Ecto neural progenitor cell (in vitro differentiated cells): ENCODE data around the gene NPHP4.
"Not testable (repeated sequence)": the region's sequence is repeated elsewhere in the genome, so short reads cannot be mapped to it uniquely, and the experiment has no call there.

Source experiments
- DNase-seq: peaks from one replicate; pipeline ENCODE4 v3.0.0-alpha.2; 2018; ENCODE audit warnings: low spot score

Gene NPHP4

DNA sequence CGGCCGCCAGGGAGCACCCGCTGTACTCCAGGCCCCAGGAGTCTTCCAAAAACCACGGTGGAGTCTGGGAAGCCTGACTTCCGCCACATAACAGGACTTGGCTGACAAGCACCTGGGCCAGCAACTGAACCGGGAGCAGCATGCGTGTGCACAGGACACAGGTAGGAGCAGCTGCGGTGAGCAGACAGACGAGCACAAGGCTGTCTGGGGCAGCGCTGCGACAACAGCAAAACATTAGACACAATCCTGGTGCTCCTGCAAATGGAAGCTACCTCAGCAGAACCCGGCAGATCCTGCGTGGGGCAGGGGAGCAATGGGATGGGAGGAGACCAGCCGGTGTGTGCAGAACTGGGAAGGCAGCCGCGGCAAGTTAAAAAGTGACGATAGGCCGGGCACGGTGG, 80.4 kb downstream of the NPHP4 start:
- no peak for DNase-seq

DNA sequence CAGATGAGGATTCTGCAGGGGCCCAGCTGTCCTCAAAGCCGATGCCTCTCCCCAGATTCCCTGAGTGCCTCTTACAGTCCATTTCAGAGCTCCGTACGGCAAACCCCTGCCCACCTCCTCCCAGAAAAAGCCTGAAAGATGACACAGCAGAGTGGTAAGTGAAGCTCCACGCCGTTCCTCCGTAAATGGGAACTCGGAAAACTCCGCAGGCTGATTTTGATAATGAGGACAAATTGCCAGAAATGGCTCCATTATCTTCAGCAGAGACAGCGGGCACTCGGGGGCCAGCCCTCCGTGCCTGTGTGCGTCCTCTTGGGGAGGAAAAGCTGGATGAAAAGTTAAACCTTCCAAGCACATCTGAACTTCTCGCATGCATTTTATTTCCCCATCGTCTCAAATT, 81.1 kb downstream of the NPHP4 start:
- no peak for DNase-seq

DNA sequence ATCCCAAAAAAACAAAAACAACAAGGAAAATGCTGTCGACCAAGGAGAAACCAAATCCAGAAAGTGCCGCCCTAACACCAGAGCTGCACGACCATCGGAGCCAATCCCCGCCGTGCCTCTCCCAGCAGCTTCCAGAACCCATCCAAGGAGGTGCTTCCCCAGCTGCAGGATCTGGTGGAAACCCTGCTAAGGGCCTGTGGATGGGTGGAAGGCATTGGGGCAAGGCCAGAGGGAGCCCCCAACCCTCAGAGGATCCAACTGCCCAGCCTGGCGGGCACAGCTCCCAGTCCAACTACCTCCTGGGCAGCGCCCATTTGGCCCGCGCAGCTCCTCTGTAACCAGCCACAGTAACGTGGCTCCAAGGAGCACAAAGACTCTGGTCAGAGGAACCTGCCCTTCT, 81.6 kb downstream of the NPHP4 start:
- DNase-seq, result no peak

DNA sequence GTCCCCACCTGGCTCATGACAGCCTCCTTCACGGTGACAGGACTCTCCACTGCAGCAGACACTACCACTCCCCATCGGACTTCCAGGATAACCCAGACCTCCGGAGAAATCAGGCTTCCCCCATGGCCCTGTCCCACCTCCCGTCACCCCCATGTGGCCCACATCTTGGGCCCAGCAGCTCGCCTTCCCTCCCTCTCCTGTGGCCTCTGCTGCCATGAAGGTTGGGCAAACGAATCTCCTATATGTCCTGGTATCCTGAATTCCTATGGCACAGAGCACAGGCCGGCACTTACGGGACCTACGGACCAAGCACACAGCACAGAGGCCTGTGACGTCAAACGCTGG, 82.0 kb downstream of the NPHP4 start:
- DNase-seq, result peak; percentile 37

DNA sequence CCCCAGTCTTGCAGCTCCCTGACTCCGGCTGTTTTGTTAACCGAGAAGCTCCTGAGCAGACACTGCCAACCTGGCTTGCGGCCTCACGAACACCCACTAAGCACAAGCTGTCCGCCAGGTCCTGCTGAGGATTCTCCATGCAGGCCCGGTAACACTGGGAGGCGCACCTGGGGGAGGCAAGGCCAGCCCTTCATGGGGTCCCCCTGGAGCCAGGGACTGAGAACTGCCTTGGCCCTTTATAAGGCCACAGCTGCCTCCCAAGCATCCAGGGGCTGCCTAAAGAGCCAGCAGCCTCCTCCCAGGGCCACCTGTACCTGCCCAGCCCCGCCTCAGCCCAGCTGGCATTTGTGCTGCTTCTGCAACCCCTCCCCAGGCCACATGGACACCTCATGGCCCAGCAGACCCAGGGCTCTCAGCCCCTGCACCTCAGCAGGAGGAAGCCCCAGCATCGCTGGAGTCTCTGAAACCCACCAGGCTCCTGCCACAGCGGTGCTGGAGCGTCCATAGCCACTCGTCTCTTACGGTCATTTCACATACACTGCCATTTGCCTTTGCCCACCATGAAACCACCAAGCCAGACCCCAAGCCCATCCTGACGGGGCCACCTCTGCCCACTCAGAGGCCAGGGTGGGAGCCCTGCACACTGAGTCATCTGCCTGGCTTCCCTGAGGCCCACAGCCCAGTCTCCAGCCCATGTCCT, 82.5 kb downstream of the NPHP4 start:
- peak; percentile 35 for DNase-seq

DNA sequence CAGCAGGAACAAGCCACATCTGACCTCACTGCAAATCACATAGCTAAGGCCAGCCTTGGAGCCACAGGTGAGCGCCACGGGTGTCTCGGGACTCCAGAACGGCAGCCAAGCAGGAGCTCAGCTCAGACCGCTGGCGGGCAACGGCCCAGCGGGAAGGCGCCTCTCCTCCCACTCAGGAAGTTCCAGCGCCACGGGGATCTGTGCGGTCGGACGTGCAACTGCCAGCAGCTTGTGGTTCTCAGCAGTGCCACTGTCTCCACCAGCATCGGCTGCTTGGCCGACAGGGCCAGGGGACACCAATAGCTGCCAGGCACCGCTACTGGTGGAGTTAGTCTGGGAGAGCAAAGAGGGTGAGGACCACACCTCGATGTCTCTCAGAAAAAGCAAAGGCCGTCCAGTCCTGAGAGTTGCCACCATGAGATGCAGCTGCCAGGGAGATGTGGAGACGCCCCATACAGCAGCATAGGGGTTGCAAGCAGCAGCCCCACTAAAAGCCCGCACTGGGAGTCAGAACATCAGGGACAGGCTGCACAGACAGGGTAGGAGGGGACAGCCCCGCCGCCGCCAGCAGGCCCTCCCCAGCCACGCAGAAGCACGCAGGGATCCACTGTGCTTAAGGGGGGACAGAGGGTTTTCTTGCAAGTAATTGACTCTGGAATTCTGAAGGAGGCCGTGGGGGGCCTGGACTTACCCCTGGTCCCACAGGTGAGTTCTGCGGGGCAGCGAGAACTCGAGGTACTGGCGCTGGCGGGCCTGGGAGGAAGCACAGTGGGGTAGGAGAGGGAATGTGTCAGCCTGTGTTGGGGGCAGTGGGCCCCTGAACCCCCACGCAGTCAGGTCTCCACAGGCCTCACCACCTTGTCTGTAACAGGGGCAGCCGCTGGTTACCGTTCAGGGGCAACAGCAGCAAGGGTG, 83.5 kb downstream of the NPHP4 start:
- peak; percentile 39 for DNase-seq

DNA sequence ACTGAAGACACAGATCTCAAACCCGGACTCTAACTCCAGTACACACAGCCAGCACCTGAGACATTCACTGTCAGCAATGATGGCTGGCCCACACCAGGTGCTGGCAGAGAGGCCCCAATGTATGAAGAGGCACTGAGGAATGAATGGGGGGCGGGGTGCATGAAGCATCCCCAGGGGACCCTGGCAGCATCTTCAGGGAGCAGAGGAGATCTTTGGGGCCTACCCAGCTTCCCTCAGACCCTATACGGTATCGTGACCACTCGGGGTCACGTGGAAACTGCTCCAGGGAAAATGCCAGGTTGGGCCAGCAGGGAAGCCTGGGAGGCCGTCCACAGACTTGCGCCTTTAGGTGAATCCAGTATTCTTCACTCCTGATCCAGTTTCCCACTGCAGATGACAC, 84.3 kb downstream of the NPHP4 start:
- DNase-seq, result peak; percentile 22

DNA sequence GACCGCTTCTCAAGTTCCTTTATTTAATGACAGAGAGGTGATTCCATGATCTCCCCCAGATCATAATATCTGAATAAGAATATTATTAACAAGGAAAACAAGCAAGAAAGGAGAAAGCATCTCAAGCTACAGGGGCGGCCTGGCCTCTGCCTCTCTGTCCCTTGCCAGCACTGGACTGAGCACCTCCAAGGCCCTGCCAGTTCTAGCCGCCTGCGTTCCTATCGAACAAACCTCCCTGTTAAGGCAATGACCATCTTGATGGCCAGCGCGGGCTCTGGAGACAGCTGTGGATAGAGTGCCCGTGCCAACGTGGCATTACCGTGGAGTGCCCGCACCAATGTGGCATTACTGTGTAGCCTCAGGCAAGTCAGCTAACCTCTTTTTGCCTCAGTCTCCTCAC, 84.8 kb downstream of the NPHP4 start:
- peak; percentile 18 for DNase-seq

DNA sequence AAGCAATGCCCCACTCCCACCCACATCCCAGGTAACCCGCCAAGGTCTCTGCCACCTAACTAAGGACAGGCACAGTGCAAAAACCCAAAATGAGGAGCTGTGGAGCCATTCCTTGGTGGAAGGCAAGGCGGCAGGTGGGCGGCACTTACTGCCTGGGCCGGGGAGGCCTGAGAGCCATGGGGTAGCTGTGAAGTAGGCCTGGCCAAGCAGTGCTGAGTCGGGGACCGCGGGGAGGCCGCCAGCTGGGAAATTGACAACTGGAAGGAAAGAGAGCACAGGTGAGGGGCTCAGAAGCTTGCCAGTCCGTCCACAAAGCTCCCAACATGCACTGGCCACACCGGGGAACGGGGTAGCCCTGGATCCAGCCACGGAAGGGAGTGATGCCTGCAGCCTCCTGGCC, 85.3 kb downstream of the NPHP4 start:
- peak; percentile 27 for DNase-seq

DNA sequence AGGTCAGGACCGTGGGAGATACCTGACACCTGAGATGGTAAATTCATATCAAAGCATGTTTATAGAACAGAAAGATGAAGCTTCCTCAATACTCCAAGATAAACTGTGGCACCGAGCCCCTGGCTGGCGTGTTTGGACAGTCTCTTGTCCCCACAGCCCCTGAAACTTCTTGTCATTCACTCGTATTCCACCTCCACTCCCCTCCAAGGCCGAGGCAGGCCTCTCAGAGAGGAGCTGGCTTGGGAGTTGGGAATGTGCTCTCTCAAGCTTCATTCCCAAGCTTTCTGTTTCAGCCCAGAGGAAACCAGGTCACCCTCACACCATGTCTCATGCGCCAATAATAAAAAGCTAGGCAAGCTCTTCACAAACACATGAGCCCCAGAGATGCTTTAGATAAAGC, 86.1 kb downstream of the NPHP4 start:
- DNase-seq, result peak; percentile 14

DNA sequence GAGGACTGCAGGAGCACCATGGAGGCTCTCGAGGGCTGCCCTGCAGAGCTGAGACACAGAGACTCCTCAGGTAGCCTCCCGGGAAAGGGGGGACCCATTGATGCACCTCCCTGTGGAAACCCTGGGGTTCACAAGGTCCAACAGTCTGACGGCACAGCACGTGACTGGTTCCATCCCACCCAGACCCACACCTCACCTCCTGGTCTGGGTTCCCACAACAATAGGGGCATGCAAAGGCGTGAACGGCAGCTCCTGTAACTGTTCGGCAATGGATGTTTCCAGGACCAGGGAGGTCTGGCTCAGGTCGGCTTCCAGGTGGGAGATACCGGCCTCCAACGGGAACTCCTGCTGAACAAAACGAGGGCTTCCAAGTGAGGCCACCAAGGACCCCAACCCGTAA, 86.8 kb downstream of the NPHP4 start:
- peak; percentile 20 for DNase-seq

DNA sequence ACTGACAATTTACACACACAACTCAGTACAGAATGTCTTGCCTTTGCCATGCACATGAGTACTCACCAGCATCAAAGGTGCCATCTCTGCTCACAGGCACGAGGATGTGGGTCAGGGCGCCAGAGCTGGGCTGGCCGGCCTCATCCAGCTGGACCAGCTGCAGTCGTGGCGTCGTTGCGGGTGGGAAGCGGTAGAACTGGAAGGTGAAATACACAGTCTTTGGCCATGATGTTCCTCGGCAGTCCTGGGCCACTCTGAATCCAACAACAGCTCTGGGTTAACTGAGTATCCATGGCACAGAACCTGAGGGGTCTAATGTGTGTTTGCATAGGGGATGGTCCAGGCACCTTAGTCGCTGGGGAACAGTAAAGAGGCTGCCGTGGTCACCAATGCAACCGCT, 87.7 kb downstream of the NPHP4 start:
- DNase-seq, result no peak

DNA sequence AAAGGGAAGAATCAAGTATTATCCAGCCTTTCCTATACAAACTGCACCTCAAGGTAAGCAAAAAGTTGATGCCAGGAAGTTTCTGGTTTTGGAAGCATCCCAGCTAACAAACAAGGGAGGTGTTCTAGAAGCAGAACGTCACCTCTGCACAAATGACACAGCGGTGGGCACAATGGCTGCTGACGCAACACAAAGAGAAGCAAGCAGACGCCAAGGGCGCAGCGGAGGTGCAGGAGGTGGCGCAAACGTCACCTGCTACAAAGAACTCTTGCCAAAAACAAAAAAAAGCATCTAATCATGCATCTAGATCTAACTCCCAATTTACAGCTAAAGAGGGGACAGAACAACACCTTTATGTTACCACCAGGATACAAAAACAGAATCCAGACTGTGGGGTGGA, 88.5 kb downstream of the NPHP4 start:
- no peak for DNase-seq

DNA sequence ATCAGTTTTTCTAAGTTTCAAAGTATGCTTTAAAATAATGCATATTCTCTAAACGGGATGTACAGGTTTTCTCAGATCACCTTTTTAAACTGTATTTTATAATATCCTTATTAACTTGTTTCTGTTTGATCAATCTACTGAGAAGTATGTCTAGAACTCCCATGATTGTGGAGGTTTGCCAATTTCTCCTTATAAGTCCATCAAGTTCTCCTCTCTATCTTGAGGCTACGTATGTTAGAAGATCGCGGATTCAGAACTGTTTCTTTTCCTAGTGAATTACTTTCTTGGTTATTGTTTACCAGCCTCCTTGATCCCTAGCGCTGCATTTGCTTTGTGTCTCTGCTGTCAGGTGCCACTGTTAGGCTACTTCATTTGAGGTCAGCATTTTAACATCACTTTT, 89.2 kb downstream of the NPHP4 start:
- no peak for DNase-seq

DNA sequence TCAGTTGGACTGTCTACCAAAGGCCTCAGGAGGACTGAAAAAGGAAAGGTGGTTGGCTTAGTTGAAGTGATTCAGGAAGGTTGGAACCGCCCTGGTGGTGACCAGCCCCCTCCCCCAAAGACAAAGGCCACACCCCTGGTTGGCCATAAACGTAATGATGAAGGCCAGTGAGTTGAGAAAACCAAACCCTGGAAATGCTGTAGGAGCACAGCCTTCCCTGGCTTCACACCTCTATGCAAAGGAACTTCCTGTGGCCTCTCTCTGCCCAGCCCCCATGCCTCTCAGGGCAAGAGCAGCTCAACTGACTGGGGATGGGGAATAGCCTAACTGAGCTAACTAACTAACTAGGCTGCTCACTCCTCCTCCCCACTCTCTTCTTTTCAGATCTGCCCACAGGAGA, 90.4 kb downstream of the NPHP4 start:
- DNase-seq, result no peak

DNA sequence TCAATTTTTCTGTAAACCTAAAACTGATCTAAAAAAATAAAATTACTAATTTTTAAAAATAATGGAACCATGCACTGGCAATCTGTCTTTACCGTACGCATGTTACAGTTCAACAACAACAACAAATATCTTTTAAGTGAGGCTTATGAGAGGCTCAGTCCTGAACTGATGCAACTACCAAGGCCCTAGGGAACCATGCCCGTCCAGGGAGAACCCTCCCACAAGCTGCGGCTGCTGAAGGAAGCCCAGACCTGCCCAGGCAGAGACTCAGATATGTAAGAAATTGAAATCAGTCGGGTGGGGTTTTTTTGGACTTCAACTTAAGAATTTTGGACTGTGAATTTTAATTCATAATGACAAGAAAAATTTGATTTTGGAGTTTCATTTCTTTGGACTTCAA, 91.1 kb downstream of the NPHP4 start:
- DNase-seq, result no peak

DNA sequence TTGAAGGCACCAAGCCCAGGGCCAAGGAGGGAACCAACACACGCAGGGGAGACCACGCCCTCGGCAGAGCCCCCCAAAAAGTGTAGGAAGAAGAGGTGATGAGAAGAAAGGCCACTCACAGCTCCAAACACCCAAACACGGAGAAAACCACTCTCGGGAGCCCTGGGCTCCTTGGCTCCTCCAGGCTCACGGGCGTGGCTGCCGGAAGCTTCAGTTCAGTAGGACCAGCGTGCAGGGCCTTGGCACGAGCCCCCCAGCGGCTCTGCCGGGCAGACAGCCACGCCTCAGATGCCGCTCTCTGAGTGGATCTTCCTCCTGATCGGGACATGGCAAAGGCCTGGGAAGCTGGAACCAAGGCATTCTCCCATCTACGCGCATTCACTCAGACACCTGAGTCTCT, 94.0 kb downstream of the NPHP4 start:
- DNase-seq, result no peak

DNA sequence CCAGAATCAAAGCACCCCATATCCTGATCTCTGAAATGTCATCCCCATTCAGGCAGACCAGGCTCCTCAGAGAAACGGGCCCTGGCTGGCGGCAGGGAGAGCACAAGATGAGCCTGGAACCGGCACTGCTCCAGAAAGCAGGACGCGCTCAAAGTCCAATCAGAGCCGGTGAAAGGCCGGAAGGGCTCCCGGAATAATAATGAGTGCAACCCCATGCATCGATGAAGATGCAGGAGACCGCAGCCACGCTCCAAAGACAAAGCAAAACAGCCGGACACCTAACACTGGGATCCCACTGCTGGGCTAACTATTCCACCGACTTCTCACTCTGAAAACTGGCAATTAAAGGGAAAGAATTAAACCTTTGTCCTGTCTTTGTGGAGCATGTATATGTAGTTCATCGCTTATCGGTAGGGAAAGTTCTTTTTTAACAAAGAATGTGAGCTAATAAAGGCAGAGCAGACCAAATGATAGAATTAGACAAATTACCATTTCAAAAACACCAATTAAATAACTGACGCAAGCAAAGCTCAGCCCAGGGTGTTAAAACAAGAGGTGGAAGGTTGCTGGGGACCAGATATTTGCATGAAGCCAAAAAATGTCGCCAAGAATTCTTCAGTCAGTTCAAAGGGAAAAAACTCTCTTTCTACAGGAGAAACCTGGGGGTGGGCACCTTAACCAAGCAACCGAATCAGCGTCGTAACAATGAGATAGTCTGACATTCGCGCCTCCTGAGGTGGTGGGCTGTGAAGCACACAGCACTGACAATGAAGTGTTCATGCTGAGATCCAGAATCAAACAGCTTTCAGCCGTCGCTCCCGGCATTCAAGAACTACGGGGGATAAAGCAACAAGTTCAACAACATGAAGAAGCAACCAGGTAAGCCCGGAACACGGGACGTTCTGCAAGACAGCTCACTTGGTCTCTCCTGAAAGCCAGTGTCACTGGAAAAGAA, 95.2 kb downstream of the NPHP4 start:
- no peak for DNase-seq

DNA sequence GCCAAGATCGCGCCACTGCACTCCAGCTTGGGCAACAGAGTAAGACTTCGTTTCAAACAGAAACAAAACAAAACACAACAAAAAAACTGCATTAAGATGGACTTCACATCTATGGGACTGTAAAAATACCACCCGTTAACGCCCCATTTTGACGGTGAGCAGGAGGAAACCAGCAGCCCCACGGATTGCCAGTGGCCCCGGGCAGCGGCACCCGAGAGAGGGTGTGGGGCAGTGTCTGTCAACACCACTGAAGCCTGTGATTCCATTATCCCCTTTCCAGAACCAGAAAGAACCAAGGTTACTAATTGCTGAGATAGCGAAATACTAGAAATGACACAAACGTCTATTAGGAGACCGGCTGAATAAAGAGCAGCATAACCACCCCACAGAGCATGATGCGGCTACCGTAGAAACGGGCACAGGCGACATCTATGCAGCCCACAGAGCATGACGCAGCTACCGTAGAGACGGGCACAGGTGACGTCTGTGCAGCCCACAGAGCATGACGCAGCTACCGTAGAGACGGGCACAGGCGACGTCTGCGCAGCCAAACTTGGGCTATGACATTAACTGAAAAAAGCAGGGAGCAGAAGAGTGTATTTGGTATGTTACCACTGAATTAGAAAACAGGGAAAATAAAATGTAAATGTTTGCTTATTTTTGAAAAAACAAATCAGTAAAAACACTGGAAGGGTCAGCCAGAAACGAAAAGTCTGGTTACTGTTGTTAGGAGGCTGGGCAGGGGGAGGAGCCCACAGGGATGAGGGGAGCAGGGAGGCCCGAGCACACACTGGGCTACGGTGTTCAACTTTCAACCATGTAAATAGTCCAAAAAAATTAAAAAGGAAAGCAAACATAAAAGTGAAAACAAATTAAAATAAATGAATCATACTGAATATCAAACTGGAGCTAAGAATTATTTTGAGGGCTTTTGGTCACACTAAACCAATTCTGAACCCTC, 96.5 kb downstream of the NPHP4 start:
- DNase-seq, result no peak

DNA sequence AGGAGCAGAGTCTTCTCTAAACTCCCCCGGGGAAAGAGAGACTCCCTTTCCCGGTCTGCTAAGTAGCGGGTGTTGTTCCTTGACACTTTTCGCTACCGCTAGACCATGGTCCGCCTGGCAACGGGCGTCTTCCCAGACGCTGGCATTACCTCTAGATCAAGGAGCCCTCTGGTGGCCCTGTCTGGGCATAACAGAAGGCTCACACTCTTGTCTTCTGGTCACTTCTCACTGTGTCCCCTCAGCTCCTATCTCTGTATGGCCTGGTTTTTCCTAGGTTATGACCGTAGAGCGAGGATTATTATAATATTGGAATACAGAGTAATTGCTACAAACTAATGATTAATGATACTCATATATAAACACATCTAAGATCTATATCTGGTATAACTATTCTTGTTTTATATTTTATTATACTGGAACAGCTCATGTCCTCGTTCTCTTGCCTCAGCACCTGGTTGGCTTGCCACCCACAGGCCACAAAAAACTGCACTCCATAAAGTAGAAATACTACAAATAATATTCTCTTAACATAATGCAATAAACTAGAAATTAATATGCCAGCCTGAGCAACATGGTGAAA, 98.4 kb downstream of the NPHP4 start:
- DNase-seq, result not testable (repeated sequence)

DNA sequence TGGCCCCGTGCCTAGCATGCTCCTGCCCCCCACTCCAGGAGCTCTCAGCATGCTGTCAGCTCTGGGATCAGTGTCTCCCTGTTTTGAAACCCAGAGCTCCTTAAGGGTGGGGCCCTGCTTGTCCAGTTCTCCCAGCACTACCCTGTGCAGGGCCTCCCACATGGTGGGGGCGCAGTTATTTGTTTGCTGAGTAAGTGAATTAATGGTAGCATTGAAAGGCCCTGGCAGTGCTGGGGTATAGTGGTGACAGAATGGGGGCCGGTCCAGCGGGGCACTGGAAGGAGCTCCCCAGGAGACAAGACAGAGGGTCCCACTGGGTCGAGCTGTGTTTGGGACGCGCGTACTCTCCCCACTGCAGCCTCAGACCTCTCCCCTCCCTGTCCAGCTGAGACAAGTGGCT, 99.9 kb downstream of the NPHP4 start:
- no peak for DNase-seq
